NCI-H460 (cell line): ENCODE data around the gene TRA2B. TPM values are rescaled to one million over a fixed set of nuclear protein-coding genes. Genes with fewer than 3 reads are reported as not detected.

Source experiments
- DNase-seq: peaks from one replicate; pipeline ENCODE4 v3.0.0-alpha.2; 2016; ENCODE audit warnings: low read depth; ENCODE audit errors: extremely low read depth
- total RNA-seq: library from RNA; depleted of rRNA; stranded (reverse); fragments of >200 nt; shearing (Covaris generic); gene quantifications from 2 replicates; pipeline ENCODE4 v1.2.3, GENCODE V29; 2014; rRNA removed

Gene TRA2B
- total RNA-seq, 1 experiment from 2014 or later: 194 TPM

DNA sequence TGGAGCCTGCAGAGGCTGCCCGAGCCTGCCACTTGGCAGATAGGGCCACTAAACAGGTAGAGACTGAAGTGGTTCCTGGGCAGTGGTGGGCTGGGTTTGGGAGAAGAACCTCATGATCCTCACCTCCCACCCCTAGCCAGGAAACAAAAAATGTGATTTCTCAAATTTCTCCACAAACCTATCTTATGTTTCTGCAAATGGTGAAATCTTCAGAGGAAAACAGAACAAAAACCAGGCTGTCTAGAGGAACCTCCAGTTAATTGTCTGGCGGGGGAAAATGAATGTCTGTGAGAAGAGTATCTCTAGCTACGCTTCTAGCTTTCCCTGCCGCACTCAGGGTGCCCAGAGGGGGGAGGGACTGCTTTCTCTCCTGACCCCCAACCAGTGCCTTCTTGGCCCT, 55.9 kb downstream of the TRA2B start:
- no peak for DNase-seq

DNA sequence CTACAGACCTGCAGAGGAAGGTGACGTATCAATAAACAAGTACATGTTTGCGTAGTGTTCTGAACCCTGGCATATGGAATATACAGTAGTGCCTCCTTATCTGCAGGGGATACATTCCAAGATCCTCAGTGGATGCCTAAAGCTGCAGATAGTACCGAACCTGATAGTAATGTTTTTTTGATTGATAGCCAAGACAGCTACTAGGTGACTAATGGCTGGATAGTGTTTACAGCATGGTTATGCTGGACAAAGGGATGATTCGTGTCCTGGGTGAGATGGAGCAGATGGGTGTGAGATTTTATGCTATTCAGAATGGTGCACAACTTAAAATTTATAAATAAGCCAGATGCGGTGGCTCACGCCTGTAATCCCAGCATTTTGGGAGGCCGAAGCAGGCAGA, 57.2 kb downstream of the TRA2B start:
- DNase-seq: no peak

DNA sequence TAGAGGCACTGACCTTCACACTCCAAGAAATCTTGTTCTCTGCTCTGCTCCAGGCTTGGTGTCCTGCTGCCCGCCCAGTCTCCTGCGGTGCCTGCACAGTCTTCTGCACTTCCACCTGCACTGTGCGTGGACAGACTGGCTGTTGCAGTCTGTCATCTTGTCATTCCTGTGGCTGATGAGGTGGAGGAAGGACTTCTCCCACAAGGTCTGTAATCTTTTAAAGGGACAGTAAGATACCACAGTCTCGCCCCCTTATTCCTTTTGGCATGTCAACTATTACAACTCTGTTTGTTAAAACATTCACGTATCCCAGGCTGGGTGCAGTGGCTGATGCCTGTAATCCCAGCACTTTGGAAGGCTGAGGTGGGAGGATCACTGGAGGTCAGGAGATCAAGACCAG, 58.9 kb downstream of the TRA2B start:
- DNase-seq: no peak

DNA sequence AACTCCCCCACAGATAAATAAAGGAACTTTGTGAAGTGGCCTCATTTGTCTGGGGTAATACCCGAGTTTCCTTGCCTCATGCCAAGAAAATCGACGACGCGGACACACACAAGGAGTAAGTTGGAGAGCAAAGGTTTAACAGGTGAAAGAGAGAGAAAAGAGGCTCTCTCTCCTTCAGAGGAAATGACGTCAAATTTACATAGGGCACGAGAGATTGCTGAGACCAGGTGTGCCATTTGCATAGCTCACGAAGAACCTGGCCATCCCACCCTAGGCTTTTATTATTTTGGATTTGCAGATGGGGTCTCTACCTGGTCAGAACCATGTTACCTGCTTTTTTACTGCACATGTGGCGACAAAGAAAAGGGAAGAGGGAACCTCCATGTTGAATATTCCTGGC, 63.7 kb downstream of the TRA2B start:
- no peak for DNase-seq

DNA sequence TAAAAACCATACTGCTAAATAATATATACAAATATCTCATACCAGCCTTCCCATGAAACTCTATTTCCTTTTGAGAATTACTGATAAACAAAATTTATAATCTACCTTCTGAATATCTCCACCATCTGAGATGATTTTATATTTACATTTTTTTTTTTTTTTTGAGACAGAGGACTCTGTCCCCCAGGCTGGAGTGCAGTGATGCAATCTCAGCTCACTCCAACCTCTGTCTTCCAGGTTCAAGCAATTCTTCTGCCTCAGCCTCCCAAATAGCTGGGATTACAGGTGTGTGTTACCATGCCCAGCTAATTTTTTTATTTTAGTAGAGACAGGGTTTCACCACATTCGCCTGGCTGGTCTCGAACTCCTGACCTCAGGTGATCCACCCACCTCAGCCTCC, 70.2 kb downstream of the TRA2B start:
- DNase-seq: no peak

DNA sequence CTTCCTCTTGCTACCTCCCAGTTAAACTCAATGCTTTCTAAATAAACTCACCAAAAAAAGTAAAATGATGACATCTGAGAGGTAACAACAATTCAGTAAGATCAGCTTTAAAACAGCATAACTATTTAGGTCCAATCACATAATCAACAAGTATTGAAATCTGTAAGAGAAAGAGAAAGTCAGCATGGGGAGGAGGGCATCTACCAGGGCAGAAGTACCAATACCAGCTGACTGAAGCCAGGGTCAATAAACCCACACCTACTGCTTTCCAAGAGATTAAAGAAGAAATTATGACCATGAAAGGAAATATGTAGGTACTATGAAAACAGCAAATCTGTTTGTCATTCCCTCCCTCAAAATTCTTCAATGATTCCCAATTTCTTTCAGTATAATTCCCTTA, 70.8 kb downstream of the TRA2B start:
- no peak for DNase-seq

DNA sequence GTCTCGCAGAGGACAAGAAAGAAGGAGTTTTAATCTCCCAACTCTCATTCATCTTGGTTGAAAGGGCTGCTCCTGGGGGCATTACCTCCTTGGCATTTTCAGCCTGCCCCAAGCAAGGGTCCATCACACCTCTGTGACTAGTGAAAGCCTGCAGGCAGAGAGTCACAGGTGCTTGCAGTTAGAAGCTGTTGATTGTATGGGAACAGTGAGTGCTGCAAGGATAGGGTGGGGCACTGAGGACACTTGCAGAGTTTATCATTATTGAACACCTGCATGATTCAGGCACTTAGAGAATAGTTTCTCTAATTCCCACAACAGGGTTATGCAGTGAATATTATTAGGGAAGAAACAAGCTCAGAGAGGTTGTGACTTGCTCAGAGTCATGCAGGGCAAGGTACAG, 71.3 kb downstream of the TRA2B start:
- no peak for DNase-seq

Other genes starting within 250 kb of the TRA2B start
- gene IGF2BP2, start 113.0 kb downstream of the TRA2B start, total RNA-seq: 11.1 and 11.5 TPM in 2 replicates
- gene ETV5, start 171.1 kb upstream of the TRA2B start, total RNA-seq: 51.4 and 52.3 TPM in 2 replicates